CD4-positive, alpha-beta T cell (primary cell): ENCODE data around the gene FAM171A1. TPM values are rescaled to one million over a fixed set of nuclear protein-coding genes. Genes with fewer than 3 reads are reported as not detected.

Source experiments
- ATAC-seq: fragments of 200-7000 bp; cut with Tn5 transposase; one replicate; pipeline ENCODE4 v1.10.0; 2022; ENCODE audit warnings: mild to moderate bottlenecking; ENCODE audit not compliant: poor library complexity
- CTCF ChIA-PET: fragments of 350-600 bp; sonication (Branson Sonifier 250); formaldehyde crosslinking; loops from one replicate; lab custom pipeline; 2021; ENCODE audit warnings: antibody characterized with exemption, inconsistent platforms; lab: Charles Lee
- POLR2A ChIA-PET: fragments of 350-600 bp; sonication (Branson Sonifier 250); formaldehyde crosslinking; loops from one replicate; lab custom pipeline; 2021; ENCODE audit warnings: antibody characterized with exemption, inconsistent platforms; lab: Charles Lee
- DNase-seq, 14 experiments: peaks; one replicate each; pipeline ENCODE4 v3.0.0-alpha.2; 2013 to 2020; ENCODE audit warnings: mixed read lengths in 2 of 14
- H3K27ac ChIP-seq, 2 donors: one replicate each; pipeline versions ENCODE4 v1.5.1 to v1.7.0; 2013; ENCODE audit warnings: low read length in 2 of 2, low read depth in 1 of 2, mild to moderate bottlenecking in 1 of 2
- H3K27me3 ChIP-seq, 2 experiments: 1 replicate in 1 of 2; 2 replicates in 1 of 2; pipeline versions ENCODE4 v1.6.1 to v1.7.0; 2013; ENCODE audit warnings: low read length in 2 of 2, control low read depth in 1 of 2, mild to moderate bottlenecking in 1 of 2, moderate library complexity in 1 of 2; ENCODE audit not compliant: insufficient read depth in 2 of 2, control insufficient read depth in 1 of 2
- H3K36me3 ChIP-seq: one replicate; pipeline ENCODE4 v1.6.1; 2013; ENCODE audit warnings: low read length, control low read depth; ENCODE audit not compliant: insufficient read depth
- H3K4me1 ChIP-seq: one replicate; pipeline ENCODE4 v1.6.1; 2013; ENCODE audit warnings: low read length, control low read depth; ENCODE audit not compliant: insufficient read depth
- H3K4me3 ChIP-seq: one replicate; pipeline ENCODE4 v1.5.1; 2013; ENCODE audit warnings: mild to moderate bottlenecking, low read length, moderate library complexity
- H3K9me3 ChIP-seq, 2 experiments: 1 replicate in 1 of 2; 2 replicates in 1 of 2; pipeline versions ENCODE4 v1.6.1 to v1.7.0; 2013; ENCODE audit warnings: low read length in 2 of 2, mild to moderate bottlenecking in 2 of 2, control low read depth in 1 of 2, moderate library complexity in 1 of 2; ENCODE audit not compliant: control insufficient read depth in 1 of 2, insufficient read depth in 1 of 2
- H3K27ac Mint-ChIP-seq: one replicate; pipeline ENCODE4 v1.8.0; 2020; ENCODE audit warnings: mixed read lengths
- H3K27me3 Mint-ChIP-seq: one replicate; pipeline ENCODE4 v1.8.0; 2021; ENCODE audit warnings: mixed read lengths
- H3K36me3 Mint-ChIP-seq: one replicate; pipeline ENCODE4 v1.8.0; 2021; ENCODE audit warnings: low read depth, mixed read lengths
- H3K4me1 Mint-ChIP-seq: one replicate; pipeline ENCODE4 v1.8.0; 2021; ENCODE audit warnings: low read depth, mixed read lengths
- H3K4me3 Mint-ChIP-seq: one replicate; pipeline ENCODE4 v1.8.0; 2020; ENCODE audit warnings: mild to moderate bottlenecking, mixed read lengths
- H3K9me3 Mint-ChIP-seq: one replicate; pipeline ENCODE4 v1.8.0; 2020; ENCODE audit warnings: mixed read lengths
- CTCF ChIP-seq: fragments of 200-600 bp; IDR thresholded peaks from one replicate; pipeline ENCODE4 v1.8.0; 2022; ENCODE audit warnings: antibody characterized with exemption, mild to moderate bottlenecking
- intact Hi-C, 2 experiments: fragments of 100-400 bp; cut with DNase I in 1 of 2; cut with micrococcal nuclease in 1 of 2; formaldehyde crosslinking; loops; one replicate each; pipeline versions ENCODE4 v1.15.1 to v1.9.0; 2023 to 2025; cut with DNase I, micrococcal nuclease
- total RNA-seq, 174 experiments: library from RNA in 2 of 174; stranded (reverse) in 2 of 174; gene quantifications; one replicate each; pipeline ENCODE4 v1.2.3 and lab custom pipeline; 2021 to 2026

Gene FAM171A1
- total RNA-seq, 2 experiments from 2014 or later, result 1.8 to 2.6 TPM

GRCh38 chr10:15231426-15231825 lies 139.7 kb downstream of the FAM171A1 start:
- Histone ChIP-seq H3K27ac (no peak overlapping the region), H3K4me3 (no peak overlapping the region), H3K4me1 (no peaks in the 10 kb centered on the region), H3K36me3 (no peaks in the 10 kb centered on the region), H3K9me3 (no peaks in the 10 kb centered on the region), H3K27me3 (no peaks in the 10 kb centered on the region)
- TF ChIP-seq CTCF, result no peak
- H3K27me3 Mint-ChIP-seq, result no peaks in the 10 kb centered on the region
- peaks cover 4% of the 10 kb centered on the region for H3K4me1 Mint-ChIP-seq
- DNase-seq (no peak), ATAC-seq (no peak)
- no peaks in the 10 kb centered on the region for H3K9me3 Mint-ChIP-seq
- no peak overlapping the region for H3K4me3 Mint-ChIP-seq
- H3K27ac Mint-ChIP-seq, result no peak overlapping the region
- peaks cover 9% of the 10 kb centered on the region for H3K36me3 Mint-ChIP-seq
- ChIA-PET CTCF (interaction anchor here (1.5 kb wide), 1 partner anchor 10 kb away, joined by 3 read pairs; no protein-coding TSS in a partner anchor), POLR2A (no interaction called here)
- intact Hi-C loops, result no loop called here

- no peak overlapping the region for H3K4me3 Mint-ChIP-seq
- no peaks in the 10 kb centered on the region for H3K36me3 ChIP-seq
- H3K9me3 Mint-ChIP-seq, result no peaks in the 10 kb centered on the region
- intact Hi-C loops, result no loop called here
- ATAC-seq (no peak), DNase-seq (no peak)
- POLR2A ChIA-PET, result no interaction called here
- H3K27me3 ChIP-seq, result no peaks in the 10 kb centered on the region
- H3K9me3 ChIP-seq, result peaks cover 0 to 9% of the 10 kb centered on the region in 2 experiments
- no peak overlapping the region for H3K27ac Mint-ChIP-seq
- peaks cover 6% of the 10 kb centered on the region for H3K36me3 Mint-ChIP-seq
- TF ChIP-seq CTCF, result no peak
- no peaks in the 10 kb centered on the region for H3K27me3 Mint-ChIP-seq
- no peak overlapping the region for H3K27ac ChIP-seq
- peaks cover 4% of the 10 kb centered on the region for H3K4me1 Mint-ChIP-seq
- no peaks in the 10 kb centered on the region for H3K4me1 ChIP-seq
- CTCF ChIA-PET, result interaction anchor here (1.5 kb wide), 1 partner anchor 11 kb away, joined by 3 read pairs; no protein-coding TSS in a partner anchor
- H3K4me3 ChIP-seq, result no peak overlapping the region
Observed at GRCh38 chr10:15230257-15230656, 140.8 kb downstream of the FAM171A1 start.

GRCh38 chr10:15229268-15229667 lies 141.8 kb downstream of the FAM171A1 start:
- Histone ChIP-seq H3K4me1 (no peaks in the 10 kb centered on the region), H3K9me3 (peaks cover 0 to 10% of the 10 kb centered on the region in 2 experiments), H3K27me3 (no peaks in the 10 kb centered on the region), H3K4me3 (no peak overlapping the region), H3K27ac (no peak overlapping the region), H3K36me3 (no peaks in the 10 kb centered on the region)
- peaks cover 4% of the 10 kb centered on the region for H3K4me1 Mint-ChIP-seq
- H3K4me3 Mint-ChIP-seq, result no peak overlapping the region
- peaks cover 2% of the 10 kb centered on the region for H3K9me3 Mint-ChIP-seq
- H3K27me3 Mint-ChIP-seq, result no peaks in the 10 kb centered on the region
- intact Hi-C loops, result no loop called here
- ATAC-seq (no peak), DNase-seq (no peak)
- H3K27ac Mint-ChIP-seq, result no peak overlapping the region
- no peak for TF ChIP-seq CTCF
- ChIA-PET CTCF (no interaction called here), POLR2A (no interaction called here)
- H3K36me3 Mint-ChIP-seq, result peaks cover 13% of the 10 kb centered on the region
